NCI-H146 treated with DMSO at 0.1 percent for 48 hours (cell line): Measurements from ENCODE around the gene KRTAP4-16.
"Not testable (repeated sequence)": the region's sequence is repeated elsewhere in the genome, so short reads cannot be mapped to it uniquely, and the experiment has no call there.

Source experiments
- DNase-seq: peaks from one replicate; lab custom pipeline; 2025; ENCODE audit not compliant: unreplicated experiment; lab: John Stamatoyannopoulos, UW

The KRTAP4-16 gene

DNA sequence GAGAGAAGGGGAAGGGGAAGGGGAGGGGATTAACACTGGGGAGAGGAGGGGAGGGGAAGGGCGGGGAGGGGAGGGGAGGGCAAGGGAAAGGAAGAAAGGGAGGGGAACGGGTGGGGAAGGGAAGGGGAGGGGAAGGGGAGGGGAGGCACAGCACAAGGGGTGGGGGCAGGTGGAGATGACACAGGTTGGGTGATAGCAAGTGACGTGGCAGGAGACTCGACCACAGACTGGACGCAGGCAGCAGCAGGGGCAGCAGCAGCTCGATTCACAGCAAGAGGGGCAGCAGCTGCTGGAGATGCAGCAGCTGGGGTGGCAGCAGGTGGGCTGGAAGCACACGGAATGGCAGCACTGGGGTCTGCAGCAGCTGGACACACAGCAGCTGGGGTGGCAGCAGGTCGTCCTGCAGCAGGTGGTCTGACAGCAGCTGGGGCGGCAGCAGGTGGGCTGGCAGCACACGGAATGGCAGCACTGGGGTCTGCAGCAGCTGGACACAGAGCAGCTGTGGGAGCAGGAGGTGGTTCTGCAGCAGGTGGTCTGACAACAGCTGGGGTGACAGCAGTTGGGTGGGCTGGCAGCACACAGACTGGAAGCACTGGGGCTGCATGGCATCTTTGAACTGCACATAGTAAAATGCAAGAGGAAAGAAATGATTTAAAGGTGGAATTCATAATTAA lies at the start of gene KRTAP4-16:
Gene KRTAP4-16 (minus strand): TSS at position 624 of the 674 bp plus-strand sequence. CDS start 0 bp downstream, at position 624.
- no peak for DNase-seq

DNA sequence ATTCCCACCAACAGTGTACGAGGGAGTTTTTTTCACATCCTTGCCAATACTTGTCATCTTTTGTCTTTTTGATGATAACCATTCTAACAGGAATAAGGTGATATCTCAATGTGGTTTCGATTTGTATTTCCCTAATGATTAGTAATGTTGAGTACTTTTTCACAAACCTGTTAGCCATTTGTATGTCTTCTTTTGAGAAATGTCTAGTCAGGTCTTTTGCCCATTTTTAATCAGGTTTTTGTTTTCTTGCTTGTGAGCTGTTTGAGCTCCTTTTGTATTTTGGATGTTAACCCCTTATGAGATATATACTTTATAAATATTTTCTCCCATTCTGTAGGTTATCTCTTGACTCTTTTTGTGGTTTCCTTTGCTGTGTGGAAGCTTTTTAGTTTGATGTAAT lies 49.5 kb upstream of the KRTAP4-16 start:
- no peak for DNase-seq

DNA sequence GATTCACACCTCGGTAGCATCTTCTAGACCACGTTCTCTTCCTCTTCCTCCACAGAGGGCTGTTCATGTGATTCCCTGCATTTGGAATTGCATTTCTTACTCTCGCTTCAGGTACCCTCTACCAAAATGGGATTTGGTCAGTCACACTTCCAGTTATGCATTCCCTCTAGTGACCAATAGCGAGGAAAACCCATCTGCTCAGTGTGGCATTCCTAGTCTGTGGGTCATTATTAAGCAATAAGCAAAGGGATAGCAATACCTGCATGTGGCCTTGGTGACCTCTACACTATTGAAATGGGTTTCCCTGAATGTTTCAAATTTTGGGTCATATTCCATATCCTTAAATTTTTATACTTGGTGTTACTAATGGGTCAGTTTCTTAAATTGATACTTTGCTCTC lies 48.0 kb upstream of the KRTAP4-16 start:
- no peak for DNase-seq

- no peak for DNase-seq
Measured at GRCh38 chr17:41149652-41149985, 47.6 kb upstream of the KRTAP4-16 start, which contains the start of gene KRTAP4-5. Gene KRTAP4-5 (minus strand): TSS chr17:41149825. CDS start chr17:41149767, 58 bp downstream.

- DNase-seq, result not testable (repeated sequence)
Measured at GRCh38 chr17:41148971-41149651, 47.1 kb upstream of the KRTAP4-16 start.

- DNase-seq, result no peak
Measured at GRCh38 chr17:41147531-41148204, 45.7 kb upstream of the KRTAP4-16 start.

DNA sequence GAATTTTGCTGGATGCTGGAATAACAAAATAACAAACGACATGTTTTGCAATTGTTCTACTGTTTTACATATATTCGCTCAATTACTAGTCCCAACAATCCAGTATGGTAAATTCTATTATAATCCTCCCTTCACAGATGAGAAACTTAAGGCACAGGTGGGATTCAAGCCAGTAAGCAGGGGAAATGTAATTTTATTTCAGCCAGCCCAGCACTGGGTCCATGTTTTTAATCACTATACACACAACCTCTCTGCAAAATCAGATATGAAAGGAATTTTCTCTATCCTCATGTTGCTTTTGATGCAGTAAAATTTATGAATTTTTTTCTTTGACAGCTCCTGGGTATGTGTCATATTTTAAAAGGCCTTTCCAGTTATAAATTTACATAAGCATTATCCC lies 43.3 kb upstream of the KRTAP4-16 start:
- DNase-seq, result no peak

- DNase-seq, result no peak
Measured at GRCh38 chr17:41144846-41145245, 42.8 kb upstream of the KRTAP4-16 start.

DNA sequence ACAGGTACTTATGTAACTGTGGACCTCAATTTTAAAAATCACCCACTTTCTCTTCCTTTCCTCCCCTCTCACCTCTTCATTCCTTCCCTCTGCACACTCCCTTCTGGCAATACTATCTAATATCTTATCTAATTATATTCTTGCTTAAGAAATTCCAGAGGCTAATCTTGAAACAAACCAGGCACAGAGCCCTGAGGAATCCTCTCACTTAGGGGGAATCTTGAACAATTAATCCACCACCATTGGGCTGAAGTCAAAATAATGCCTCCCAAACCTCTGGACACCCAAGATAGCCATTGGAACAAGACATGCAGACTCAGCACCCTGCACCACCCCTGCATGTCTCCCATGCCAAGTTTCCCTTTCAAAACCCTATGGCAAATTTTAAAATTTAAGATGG lies 39.4 kb upstream of the KRTAP4-16 start:
- no peak for DNase-seq

DNA sequence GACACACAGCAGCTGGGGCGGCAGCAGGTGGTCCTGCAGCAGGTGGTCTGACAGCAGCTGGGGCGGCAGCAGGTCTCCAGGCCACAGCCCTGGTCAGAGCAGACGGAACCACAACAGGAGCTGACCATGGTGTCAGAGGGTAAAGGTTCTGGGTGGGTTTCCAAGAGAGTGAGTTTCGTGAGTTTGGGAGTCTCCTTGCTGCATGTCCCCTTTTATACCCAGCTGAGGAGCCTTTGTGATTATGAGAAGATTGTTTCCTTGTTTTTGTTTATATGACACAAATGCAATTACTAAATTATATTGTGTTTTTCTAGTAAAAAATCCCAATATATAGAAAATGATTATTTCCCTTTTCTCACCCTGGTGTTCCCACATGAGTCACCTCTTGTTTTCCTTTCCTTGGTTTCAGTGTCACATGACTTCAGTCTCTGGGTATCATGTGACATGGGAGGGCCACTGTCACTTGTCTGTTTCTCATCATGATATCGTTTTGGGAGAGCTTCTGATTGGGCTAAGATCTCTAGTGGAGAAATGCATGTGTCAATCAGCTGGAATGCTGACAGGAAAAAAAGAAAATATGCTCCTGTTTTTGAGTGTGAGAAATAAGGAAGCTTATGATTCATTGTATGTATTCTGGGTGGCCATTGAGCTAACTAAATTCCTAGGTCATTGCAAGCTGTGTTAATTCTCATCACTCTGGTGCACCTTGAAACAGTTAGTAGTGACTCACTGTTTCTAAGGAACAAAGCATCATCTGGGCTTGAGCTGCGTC lies 38.5 kb upstream of the KRTAP4-16 start, which contains the start of gene KRTAP4-6:
Gene KRTAP4-6 (minus strand): TSS at position 185 of the 772 bp plus-strand sequence. CDS start 57 bp downstream, at position 128.
- no peak for DNase-seq

- DNase-seq, result not testable (repeated sequence)
Measured at GRCh38 chr17:41139865-41140264, 37.9 kb upstream of the KRTAP4-16 start.

DNA sequence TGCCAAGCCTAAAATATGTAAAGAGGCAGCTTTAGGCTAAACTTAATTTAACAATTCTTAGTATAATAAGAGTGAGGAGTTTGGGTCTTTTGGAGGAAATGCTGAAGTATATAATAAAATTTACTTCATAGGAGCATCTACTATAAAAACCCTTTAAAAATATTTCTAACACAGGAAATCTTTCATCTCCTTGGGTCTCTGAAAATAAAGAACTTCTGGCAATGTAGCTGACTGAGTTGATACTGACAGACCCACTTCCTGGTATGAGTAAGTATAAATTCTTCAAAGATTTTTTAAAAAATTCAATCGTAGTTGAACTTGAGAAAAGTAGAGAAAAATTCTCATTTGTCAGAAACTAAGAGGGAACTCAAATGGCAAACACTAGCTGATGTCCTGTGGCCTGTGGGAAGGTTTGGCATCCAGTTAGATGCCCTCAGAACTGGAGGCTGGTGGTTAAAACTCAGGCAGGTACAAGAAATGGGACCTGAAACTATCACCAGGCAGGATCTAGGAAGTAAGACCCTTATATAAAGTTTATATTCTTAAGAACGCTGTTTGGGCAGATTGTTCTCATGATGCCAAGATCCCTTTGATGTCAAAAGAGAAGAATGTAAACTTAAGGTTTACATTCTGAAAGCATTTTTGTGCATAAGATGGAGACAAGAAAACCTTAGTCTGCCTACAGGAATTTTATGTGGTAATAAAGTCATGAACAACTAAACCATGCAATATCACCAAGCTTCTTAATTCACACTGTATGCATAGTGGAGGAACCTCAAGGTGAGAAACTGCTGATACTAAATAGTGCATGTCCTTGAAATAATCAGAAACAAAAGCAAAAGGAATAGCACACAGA lies 32.1 kb upstream of the KRTAP4-16 start:
- no peak for DNase-seq

- DNase-seq, result no peak
Measured at GRCh38 chr17:41131979-41132378, 30.0 kb upstream of the KRTAP4-16 start.

- DNase-seq, result no peak
Measured at GRCh38 chr17:41127371-41127770, 25.4 kb upstream of the KRTAP4-16 start.

- DNase-seq, result no peak
Measured at GRCh38 chr17:41126412-41126811, 24.4 kb upstream of the KRTAP4-16 start.

- no peak for DNase-seq
Measured at GRCh38 chr17:41125064-41125463, 23.1 kb upstream of the KRTAP4-16 start.

GRCh38 chr17:41123991-41124371 lies 22.0 kb upstream of the KRTAP4-16 start, which contains the start of gene KRTAP4-12:
Gene KRTAP4-12 (minus strand): TSS chr17:41124182. CDS start chr17:41124122, 60 bp downstream.
- DNase-seq, result not testable (repeated sequence)

DNA sequence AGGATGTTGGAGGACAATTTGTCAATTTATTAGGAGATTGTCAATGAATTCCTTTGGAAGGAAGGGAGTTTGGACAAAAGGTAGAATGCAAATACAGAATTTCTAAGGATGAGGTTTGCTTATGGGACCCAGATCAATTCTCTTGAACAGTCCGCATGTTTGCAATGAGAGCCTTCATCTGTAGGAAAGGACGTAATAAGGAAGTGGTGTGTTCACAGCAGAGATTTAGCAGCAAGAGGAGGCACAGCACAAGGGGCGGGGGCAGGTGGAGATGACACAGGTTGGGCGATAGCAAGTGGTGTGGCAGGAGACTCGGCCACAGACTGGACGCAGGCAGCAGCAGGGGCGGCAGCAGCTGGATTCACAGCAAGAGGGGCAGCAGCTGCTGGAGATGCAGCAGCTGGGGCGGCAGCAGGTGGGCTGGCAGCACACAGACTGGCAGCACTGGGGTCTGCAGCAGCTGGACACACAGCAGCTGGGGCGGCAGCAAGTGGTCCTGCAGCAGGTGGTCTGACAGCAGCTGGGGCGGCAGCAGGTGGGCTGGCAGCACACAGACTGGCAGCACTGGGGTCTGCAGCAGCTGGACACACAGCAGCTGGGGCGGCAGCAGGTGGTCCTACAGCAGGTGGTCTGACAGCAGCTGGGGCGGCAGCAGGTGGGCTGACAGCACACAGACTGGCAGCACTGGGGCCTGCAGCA lies 21.4 kb upstream of the KRTAP4-16 start:
- DNase-seq, result not testable (repeated sequence)

- DNase-seq, result no peak
Measured at GRCh38 chr17:41121742-41122141, 19.7 kb upstream of the KRTAP4-16 start.
